HepG2 (cell line): ENCODE data around the gene PPIP5K2. TPM values are rescaled to one million over a fixed set of nuclear protein-coding genes. Genes with fewer than 3 reads are reported as not detected.

Experiments used
- ATF5 ChIP-seq: sonication (generic); formaldehyde crosslinking; IDR thresholded peaks from 2 replicates; pipeline ENCODE4 v1.4.0; 2020; ENCODE audit warnings: mild to moderate bottlenecking, low read depth, missing genetic modification reagents
- FOXC1 ChIP-seq: sonication (generic); formaldehyde crosslinking; IDR thresholded peaks from 2 replicates; pipeline ENCODE4 v1.8.0; 2022; ENCODE audit warnings: mild to moderate bottlenecking, missing genetic modification reagents, borderline replicate concordance
- KMT2B ChIP-seq: IDR thresholded peaks from 2 replicates; pipeline ENCODE4 v1.6.1; 2016; ENCODE audit warnings: missing genetic modification reagents, missing compliant biosample characterization
- MAFG ChIP-seq: sonication (generic); formaldehyde crosslinking; IDR thresholded peaks from 2 replicates; pipeline ENCODE4 v1.5.1; 2020; ENCODE audit warnings: mild to moderate bottlenecking, missing genetic modification reagents
- MAX ChIP-seq: IDR thresholded peaks from 2 replicates; pipeline ENCODE4 v1.6.1; 2012; ENCODE audit warnings: inconsistent platforms
- NFKB2 ChIP-seq: sonication (generic); formaldehyde crosslinking; IDR thresholded peaks from 2 replicates; pipeline ENCODE4 v1.4.0; 2020; ENCODE audit warnings: missing genetic modification reagents, borderline replicate concordance
- NFYC ChIP-seq: IDR thresholded peaks from 2 replicates; pipeline ENCODE4 v1.6.1; 2016; ENCODE audit warnings: missing genetic modification reagents, missing compliant biosample characterization
- SRSF4 ChIP-seq: fragments of 200-400 bp; formaldehyde crosslinking; IDR thresholded peaks from one replicate; pipeline ENCODE4 v1.6.1; 2018; ENCODE audit warnings: mild to moderate bottlenecking, low read depth, low read length, moderate library complexity; ENCODE audit not compliant: poor library complexity, severe bottlenecking
- STAT5B ChIP-seq: sonication (generic); formaldehyde crosslinking; IDR thresholded peaks from 2 replicates; pipeline ENCODE4 v1.4.0; 2020; ENCODE audit warnings: missing genetic modification reagents
- TCF7 ChIP-seq: sonication (generic); IDR thresholded peaks from 2 replicates; pipeline ENCODE4 v1.6.1; 2016; ENCODE audit warnings: antibody characterized with exemption, low read depth
- ZFAT ChIP-seq: sonication (generic); formaldehyde crosslinking; conservative IDR thresholded peaks from 2 replicates; pipeline ENCODE4 v1.8.1; 2023; ENCODE audit warnings: missing genetic modification reagents, inconsistent platforms
- ZIK1 ChIP-seq: sonication (generic); formaldehyde crosslinking; IDR thresholded peaks from 2 replicates; pipeline ENCODE4 v1.5.0; 2020; ENCODE audit warnings: mild to moderate bottlenecking, low read depth, missing genetic modification reagents, borderline replicate concordance
- ZNF18 ChIP-seq: sonication (generic); formaldehyde crosslinking; IDR thresholded peaks from 2 replicates; pipeline ENCODE4 v1.8.0; 2022; ENCODE audit warnings: mild to moderate bottlenecking, missing genetic modification reagents; ENCODE audit not compliant: insufficient replicate concordance
- ZNF235 ChIP-seq: sonication (generic); formaldehyde crosslinking; IDR thresholded peaks from 2 replicates; pipeline ENCODE4 v1.8.1; 2023; ENCODE audit warnings: mild to moderate bottlenecking, missing genetic modification reagents, borderline replicate concordance
- ZNF24 ChIP-seq: fragments of 450-650 bp; IDR thresholded peaks from 2 replicates; pipeline ENCODE4 v1.6.1; 2017; ENCODE audit warnings: antibody characterized with exemption, mild to moderate bottlenecking
- ZNF567 ChIP-seq: sonication (generic); formaldehyde crosslinking; IDR thresholded peaks from 2 replicates; pipeline ENCODE4 v1.8.1; 2023; ENCODE audit warnings: mild to moderate bottlenecking, missing genetic modification reagents, borderline replicate concordance
- ZNF605 ChIP-seq: sonication (generic); formaldehyde crosslinking; IDR thresholded peaks from 2 replicates; pipeline ENCODE4 v1.8.0; 2022; ENCODE audit warnings: mild to moderate bottlenecking, missing genetic modification reagents
- ZNF776 ChIP-seq: sonication (generic); formaldehyde crosslinking; IDR thresholded peaks from 2 replicates; pipeline ENCODE4 v1.4.0; 2020; ENCODE audit warnings: mild to moderate bottlenecking, missing genetic modification reagents
- ZNF777 ChIP-seq: sonication (generic); formaldehyde crosslinking; IDR thresholded peaks from 2 replicates; pipeline ENCODE4 v1.4.0; 2020; ENCODE audit warnings: missing genetic modification reagents
- ZNF83 ChIP-seq: sonication (generic); formaldehyde crosslinking; IDR thresholded peaks from 2 replicates; pipeline ENCODE4 v1.4.0; 2020; ENCODE audit warnings: missing genetic modification reagents, mild to moderate bottlenecking, borderline replicate concordance
- ZNF879 ChIP-seq: sonication (generic); formaldehyde crosslinking; IDR thresholded peaks from 2 replicates; pipeline ENCODE4 v1.8.1; 2023; ENCODE audit warnings: missing genetic modification reagents
- polyA plus RNA-seq, 8 experiments: library from polyadenylated mRNA; depleted of rRNA in 3 of 8; stranded (reverse) in 7 of 8; unstranded in 1 of 8; fragments of >200 nt; fragmentation: Illumina TruSeq in 4 of 8; extraction: Trizol in 4 of 8; gene quantifications; 2 replicates each; pipeline versions ENCODE4 v1.2.1 to v1.2.3, GENCODE V29; 2011 to 2016; ENCODE audit warnings: low read depth in 4 of 8, missing spikeins in 1 of 8, mixed read lengths in 1 of 8; ENCODE audit not compliant: insufficient read depth in 1 of 8
- total RNA-seq, 5 experiments: library from RNA; depleted of rRNA; stranded (reverse); fragments of >200 nt; fragmentation: Illumina TruSeq; extraction: Trizol; gene quantifications; 2 replicates each; pipeline ENCODE4 v1.2.3, GENCODE V29; 2016; ENCODE audit warnings: low read depth in 1 of 5
- TF ChIP-seq, protein P1 (sequence below): sonication (generic); formaldehyde crosslinking; IDR thresholded peaks from 2 replicates; pipeline ENCODE4 v1.5.0; 2020; ENCODE audit warnings: missing genetic modification reagents, mild to moderate bottlenecking, borderline replicate concordance
- TF ChIP-seq, protein P2 (sequence below): sonication (generic); formaldehyde crosslinking; IDR thresholded peaks from 2 replicates; pipeline ENCODE4 v1.5.0; 2020; ENCODE audit warnings: missing genetic modification reagents

The PPIP5K2 gene
- total and polyA plus RNA-seq, 2 of the 13 experiments (the other 11 are each of a cell fraction or from before 2014, with no cell fraction given) = 19.7 to 45.6 TPM

DNA sequence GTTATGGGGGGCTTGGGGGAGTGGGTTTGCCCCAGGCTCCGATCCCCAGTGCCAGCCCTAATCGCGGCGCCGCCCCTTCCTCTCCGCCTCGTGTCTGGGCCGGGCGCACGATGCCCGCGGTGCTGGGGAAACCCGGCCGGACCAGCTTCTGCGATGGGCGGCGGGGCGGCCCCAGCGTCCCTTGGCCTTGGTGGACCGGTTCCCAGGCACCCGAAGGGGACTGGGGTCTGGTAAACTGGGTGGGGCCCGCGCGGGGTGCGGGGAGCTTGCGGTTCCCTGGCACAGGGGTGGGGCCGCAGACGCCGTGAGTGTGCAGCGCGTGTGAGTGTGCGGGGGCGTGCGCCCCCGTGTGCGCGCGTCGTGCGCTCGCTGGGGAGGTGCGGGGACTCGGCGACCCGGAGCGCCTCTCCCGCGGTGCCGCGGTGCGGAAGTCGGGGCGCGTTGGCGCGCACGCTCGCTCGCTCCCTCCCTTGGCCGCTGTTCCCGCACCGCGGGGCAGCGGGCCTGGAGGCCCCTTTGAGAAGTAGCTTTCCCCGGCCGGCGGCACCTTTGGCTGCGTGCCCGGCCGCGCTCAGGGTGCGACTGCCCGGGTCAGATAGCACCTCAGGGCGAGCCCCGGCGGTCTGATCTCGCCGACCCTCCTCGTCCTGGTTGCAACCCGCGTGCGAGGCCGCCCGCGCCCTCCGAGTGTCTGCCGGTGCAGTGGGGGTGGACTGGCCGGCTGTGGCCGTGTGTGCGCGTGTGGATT, 139.0 kb downstream of the PPIP5K2 start (continued):
- 0 out of 2 replicates have a peak, but pooled peaks have one; percentile 16 for TF ChIP-seq ZNF879 (CRISPR knock-in tag)
- TF ChIP-seq SRSF4 = no peak
- 0 out of 2 replicates have a peak, but pooled peaks have one; percentile 10 for TF ChIP-seq ATF5 (CRISPR knock-in tag)
- TF ChIP-seq ZNF777 = peak; percentile 86
- TF ChIP-seq ZNF235 (CRISPR knock-in tag) = no peak
- peak; percentile 49; the same call in 1 of the 2 replicates for TF ChIP-seq FOXC1 (CRISPR knock-in tag)
- peak; percentile 50; the same call in 1 of the 2 replicates for TF ChIP-seq KMT2B (CRISPR knock-in tag)
- peak; percentile 84 for TF ChIP-seq MAX
- TF ChIP-seq ZNF776 = peak; percentile 80; the same call in 1 of the 2 replicates
- 0 out of 2 replicates have a peak, but pooled peaks have one; percentile 34 for TF ChIP-seq NFKB2
- TF ChIP-seq ZNF605 (CRISPR knock-in tag) = peak; percentile 78
- TF ChIP-seq ZNF18 = peak; percentile 16
- no peak for TF ChIP-seq ZNF83 (CRISPR knock-in tag)
- TF ChIP-seq ZNF24 = no peak
- TF ChIP-seq ZNF567 = 0 out of 2 replicates have a peak, but pooled peaks have one; percentile 56
- no peak for TF ChIP-seq STAT5B
- TF ChIP-seq ZIK1 (CRISPR knock-in tag) = 0 out of 2 replicates have a peak, but pooled peaks have one; percentile 36
- 0 out of 2 replicates have a peak, but pooled peaks have one; percentile 60 for TF ChIP-seq ZFAT (CRISPR knock-in tag)
- no peak for TF ChIP-seq NFYC (CRISPR knock-in tag)
- TF ChIP-seq, protein P1, sequence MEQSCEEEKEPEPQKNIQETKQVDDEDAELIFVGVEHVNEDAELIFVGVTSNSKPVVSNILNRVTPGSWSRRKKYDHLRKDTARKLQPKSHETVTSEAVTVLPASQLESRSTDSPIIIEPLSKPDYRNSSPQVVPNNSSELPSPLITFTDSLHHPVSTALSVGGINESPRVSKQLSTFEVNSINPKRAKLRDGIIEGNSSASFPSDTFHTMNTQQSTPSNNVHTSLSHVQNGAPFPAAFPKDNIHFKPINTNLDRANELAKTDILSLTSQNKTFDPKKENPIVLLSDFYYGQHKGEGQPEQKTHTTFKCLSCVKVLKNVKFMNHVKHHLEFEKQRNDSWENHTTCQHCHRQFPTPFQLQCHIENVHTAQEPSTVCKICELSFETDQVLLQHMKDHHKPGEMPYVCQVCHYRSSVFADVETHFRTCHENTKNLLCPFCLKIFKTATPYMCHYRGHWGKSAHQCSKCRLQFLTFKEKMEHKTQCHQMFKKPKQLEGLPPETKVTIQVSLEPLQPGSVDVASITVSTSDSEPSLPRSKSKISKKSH (CRISPR knock-in tag) = 0 out of 2 replicates have a peak, but pooled peaks have one; percentile 30
- no peak for TF ChIP-seq TCF7
- TF ChIP-seq, protein P2, sequence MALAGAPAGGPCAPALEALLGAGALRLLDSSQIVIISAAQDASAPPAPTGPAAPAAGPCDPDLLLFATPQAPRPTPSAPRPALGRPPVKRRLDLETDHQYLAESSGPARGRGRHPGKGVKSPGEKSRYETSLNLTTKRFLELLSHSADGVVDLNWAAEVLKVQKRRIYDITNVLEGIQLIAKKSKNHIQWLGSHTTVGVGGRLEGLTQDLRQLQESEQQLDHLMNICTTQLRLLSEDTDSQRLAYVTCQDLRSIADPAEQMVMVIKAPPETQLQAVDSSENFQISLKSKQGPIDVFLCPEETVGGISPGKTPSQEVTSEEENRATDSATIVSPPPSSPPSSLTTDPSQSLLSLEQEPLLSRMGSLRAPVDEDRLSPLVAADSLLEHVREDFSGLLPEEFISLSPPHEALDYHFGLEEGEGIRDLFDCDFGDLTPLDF (CRISPR knock-in tag) = 0 out of 2 replicates have a peak, but pooled peaks have one; percentile 6
- TF ChIP-seq MAFG (CRISPR knock-in tag) = peak; percentile 18; the same call in 1 of the 2 replicates
